GM23248 (cell line): Measurements from ENCODE around the gene NALCN.

Experiments
- EZH2 ChIP-seq: fragments of 200-600 bp; sonication (generic); IDR thresholded peaks from 2 replicates; pipeline ENCODE4 v1.6.1; 2018; ENCODE audit warnings: antibody characterized with exemption, mild to moderate bottlenecking; ENCODE audit not compliant: insufficient read depth, poor library complexity, severe bottlenecking
- EZH2phosphoT487 ChIP-seq: fragments of 200-600 bp; sonication (generic); IDR thresholded peaks from 2 replicates; pipeline ENCODE4 v1.6.1; 2018; ENCODE audit warnings: antibody characterized with exemption, moderate library complexity, mild to moderate bottlenecking, low read depth; ENCODE audit not compliant: insufficient read depth

DNA sequence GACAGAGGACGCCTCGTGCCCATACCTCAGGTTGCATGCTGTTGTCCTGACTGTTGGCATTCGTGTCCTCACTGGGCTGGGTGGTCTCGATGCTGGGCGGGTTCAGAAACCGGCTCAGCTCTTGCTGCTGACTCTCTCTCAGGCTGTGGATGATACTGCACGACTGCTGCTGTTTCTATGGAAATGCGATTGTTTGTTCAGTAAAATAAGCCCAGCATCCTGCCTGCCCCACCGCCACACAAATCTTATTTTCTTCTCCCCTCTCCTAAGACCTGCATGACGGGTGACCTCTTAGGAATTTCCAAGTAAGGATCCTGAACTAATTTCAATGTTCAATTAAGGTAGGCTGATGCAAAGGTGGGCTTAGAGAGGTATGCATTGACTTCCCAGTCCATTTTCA lies 356.5 kb downstream of the NALCN start:
- TF ChIP-seq EZH2 (no peak), EZH2phosphoT487 (no peak)
